ENCODE measurements around the gene ACSM2B.
"Not testable (repeated sequence)": the region's sequence is repeated elsewhere in the genome, so short reads cannot be mapped to it uniquely, and the experiment has no call there.

DNA sequence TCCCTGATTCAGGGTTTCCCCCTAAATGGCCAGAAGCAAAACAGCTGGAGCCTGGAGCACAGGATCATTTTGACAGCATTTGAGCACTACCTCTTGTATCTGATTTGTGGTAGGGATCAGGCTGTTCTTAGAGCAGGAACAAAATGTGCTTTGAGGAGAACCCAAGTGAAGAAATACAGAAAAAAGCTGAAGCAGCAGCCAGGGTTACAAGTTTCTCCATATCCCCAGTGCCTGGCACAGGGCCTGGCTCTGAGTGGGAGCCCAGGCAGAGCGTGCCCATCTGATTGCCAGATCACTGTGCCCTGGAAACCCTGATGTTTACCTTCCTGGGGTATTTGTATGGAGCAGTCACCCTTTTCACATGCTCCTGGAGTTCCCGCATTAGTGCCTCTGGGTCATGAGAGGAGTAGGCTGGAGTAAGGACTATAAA, 11.5 kb upstream of the ACSM2B start:
- TF ChIP-seq, protein P1, sequence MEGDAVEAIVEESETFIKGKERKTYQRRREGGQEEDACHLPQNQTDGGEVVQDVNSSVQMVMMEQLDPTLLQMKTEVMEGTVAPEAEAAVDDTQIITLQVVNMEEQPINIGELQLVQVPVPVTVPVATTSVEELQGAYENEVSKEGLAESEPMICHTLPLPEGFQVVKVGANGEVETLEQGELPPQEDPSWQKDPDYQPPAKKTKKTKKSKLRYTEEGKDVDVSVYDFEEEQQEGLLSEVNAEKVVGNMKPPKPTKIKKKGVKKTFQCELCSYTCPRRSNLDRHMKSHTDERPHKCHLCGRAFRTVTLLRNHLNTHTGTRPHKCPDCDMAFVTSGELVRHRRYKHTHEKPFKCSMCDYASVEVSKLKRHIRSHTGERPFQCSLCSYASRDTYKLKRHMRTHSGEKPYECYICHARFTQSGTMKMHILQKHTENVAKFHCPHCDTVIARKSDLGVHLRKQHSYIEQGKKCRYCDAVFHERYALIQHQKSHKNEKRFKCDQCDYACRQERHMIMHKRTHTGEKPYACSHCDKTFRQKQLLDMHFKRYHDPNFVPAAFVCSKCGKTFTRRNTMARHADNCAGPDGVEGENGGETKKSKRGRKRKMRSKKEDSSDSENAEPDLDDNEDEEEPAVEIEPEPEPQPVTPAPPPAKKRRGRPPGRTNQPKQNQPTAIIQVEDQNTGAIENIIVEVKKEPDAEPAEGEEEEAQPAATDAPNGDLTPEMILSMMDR (IDR thresholded peaks at IDR 0.05): peak in 1 of 4 experiments; percentile 4
- peak; percentile 50 for TF ChIP-seq POLR2AphosphoS5 (IDR thresholded peaks at IDR 0.05)
- TF ChIP-seq POLR2A (IDR thresholded peaks at IDR 0.05): not testable (repeated sequence)
